Effector memory CD4-positive, alpha-beta T cell (primary cell): Measurements from ENCODE around the gene CDCA4.
"Not testable (repeated sequence)": the region's sequence is repeated elsewhere in the genome, so short reads cannot be mapped to it uniquely, and the experiment has no call there.

Experiments used
- DNase-seq, 3 donors: peaks; one replicate each; pipeline ENCODE4 v3.0.0-alpha.2; 2020
- H3K27ac ChIP-seq: 2 replicates; pipeline ENCODE4 v1.7.0; 2013; ENCODE audit warnings: mild to moderate bottlenecking, low read length, moderate library complexity; ENCODE audit not compliant: insufficient read depth, poor library complexity, severe bottlenecking
- H3K27me3 ChIP-seq: replicated peaks from 2 replicates; pipeline ENCODE4 v1.7.0; 2013; ENCODE audit warnings: mild to moderate bottlenecking, low read length; ENCODE audit not compliant: insufficient read depth, control insufficient read depth, poor library complexity, severe bottlenecking
- H3K36me3 ChIP-seq: 2 replicates; pipeline ENCODE4 v1.7.0; 2013; ENCODE audit warnings: mild to moderate bottlenecking, low read length, moderate library complexity; ENCODE audit not compliant: control insufficient read depth, insufficient read depth
- H3K4me1 ChIP-seq: 2 replicates; pipeline ENCODE4 v1.7.0; 2013; ENCODE audit warnings: low read length, mild to moderate bottlenecking; ENCODE audit not compliant: control insufficient read depth, insufficient read depth, poor library complexity, severe bottlenecking
- H3K4me3 ChIP-seq: 2 replicates; pipeline ENCODE4 v1.7.0; 2013; ENCODE audit warnings: low read length, low read depth, mild to moderate bottlenecking; ENCODE audit not compliant: insufficient read depth, poor library complexity, severe bottlenecking
- H3K9me3 ChIP-seq: 2 replicates; pipeline ENCODE4 v1.7.0; 2013; ENCODE audit warnings: mild to moderate bottlenecking, low read length, moderate library complexity; ENCODE audit not compliant: control insufficient read depth

The CDCA4 gene

GRCh38 chr14:105064721-105065143, 43.8 kb upstream of the CDCA4 start:
- H3K9me3 ChIP-seq = no peaks in the 10 kb centered on the region
- H3K36me3 ChIP-seq = no peaks in the 10 kb centered on the region
- peak in 2 of 3 donors; percentile 25 to 34 for DNase-seq
- no peaks in the 10 kb centered on the region for H3K27me3 ChIP-seq
- H3K4me1 ChIP-seq = peaks cover 80% of the 10 kb centered on the region
- peak overlapping the region; percentile 100 for H3K27ac ChIP-seq
- peak overlapping the region; percentile 89 for H3K4me3 ChIP-seq

- H3K9me3 ChIP-seq = no peaks in the 10 kb centered on the region
Observed at GRCh38 chr14:105064001-105064400, 43.1 kb upstream of the CDCA4 start.

DNA sequence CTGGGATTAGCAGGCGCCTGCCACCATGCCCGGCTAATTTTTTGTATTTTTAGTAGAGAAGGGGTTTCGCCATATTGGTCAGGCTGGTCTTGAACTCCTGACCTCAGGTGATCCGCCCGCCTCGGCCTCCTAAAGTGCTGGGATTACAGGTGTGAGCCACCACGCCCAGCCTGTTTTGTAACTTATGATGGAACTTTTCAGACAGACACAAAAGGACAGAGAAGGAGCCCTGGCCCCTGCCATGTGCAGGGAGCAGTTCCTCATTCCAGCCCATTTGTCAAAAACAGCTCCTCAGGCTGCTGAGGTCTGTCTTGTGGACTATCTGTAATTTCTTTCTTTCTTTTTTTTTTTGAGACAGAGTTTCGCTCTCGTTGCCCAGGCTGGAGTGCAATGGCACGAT, 42.6 kb upstream of the CDCA4 start:
- Histone ChIP-seq H3K27ac (peak overlapping the region; percentile 100), H3K4me1 (peaks cover 86% of the 10 kb centered on the region)
- H3K4me3 ChIP-seq, H3K36me3 ChIP-seq, H3K27me3 ChIP-seq, H3K9me3 ChIP-seq, DNase-seq: not testable (repeated sequence)

More at GRCh38 chr14:105064001-105064400, 43.1 kb upstream of the CDCA4 start:
- Histone ChIP-seq H3K4me3 (peak overlapping the region; percentile 89), H3K27me3 (no peaks in the 10 kb centered on the region), H3K36me3 (no peaks in the 10 kb centered on the region), H3K4me1 (peaks cover 84% of the 10 kb centered on the region), H3K27ac (peak overlapping the region; percentile 100)
- DNase-seq = no peak

- Histone ChIP-seq H3K4me1 (peaks cover 89% of the 10 kb centered on the region), H3K4me3 (peak overlapping the region; percentile 57)
Observed at GRCh38 chr14:105063056-105063455, 42.2 kb upstream of the CDCA4 start.

DNA sequence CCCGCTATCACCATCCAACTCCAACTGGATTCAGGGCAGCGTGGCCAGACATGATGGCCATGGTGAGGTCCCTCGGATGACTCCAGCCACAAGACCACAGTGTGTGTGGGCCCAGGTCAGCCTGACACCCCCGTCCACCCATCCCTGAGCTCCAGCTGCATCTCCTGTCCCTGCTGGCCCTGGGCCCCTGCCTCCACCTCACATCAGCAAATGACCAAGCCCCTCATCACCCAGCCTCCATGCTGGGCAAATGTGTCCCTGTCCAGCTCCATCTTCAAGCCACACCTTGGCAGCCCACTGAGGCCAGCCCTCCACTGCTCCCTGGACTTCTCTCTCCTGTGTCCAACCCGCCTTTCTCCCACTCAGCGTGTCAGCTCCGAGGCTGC, 41.2 kb upstream of the CDCA4 start:
- peak overlapping the region; percentile 57 for H3K4me3 ChIP-seq
- H3K4me1 ChIP-seq = peaks cover 80% of the 10 kb centered on the region
- peak overlapping the region; percentile 100 for H3K27ac ChIP-seq
- DNase-seq = no peak
- H3K9me3 ChIP-seq = no peaks in the 10 kb centered on the region
- H3K27me3 ChIP-seq = no peaks in the 10 kb centered on the region
- peaks cover 4% of the 10 kb centered on the region for H3K36me3 ChIP-seq

More at GRCh38 chr14:105063056-105063455, 42.2 kb upstream of the CDCA4 start:
- Histone ChIP-seq H3K27ac (peak overlapping the region; percentile 100), H3K36me3 (no peaks in the 10 kb centered on the region), H3K9me3 (no peaks in the 10 kb centered on the region), H3K27me3 (no peaks in the 10 kb centered on the region)
- no peak for DNase-seq

GRCh38 chr14:105061428-105062047, 40.7 kb upstream of the CDCA4 start:
- Histone ChIP-seq H3K27me3 (no peaks in the 10 kb centered on the region), H3K4me3 (peak overlapping the region; percentile 57), H3K4me1 (peaks cover 75% of the 10 kb centered on the region), H3K36me3 (peaks cover 9% of the 10 kb centered on the region), H3K9me3 (no peaks in the 10 kb centered on the region), H3K27ac (peak overlapping the region; percentile 100)
- DNase-seq = peak in 2 of 3 donors; percentile 41 to 53

GRCh38 chr14:105060751-105061427, 40.0 kb upstream of the CDCA4 start:
- Histone ChIP-seq H3K36me3 (peaks cover 15% of the 10 kb centered on the region), H3K9me3 (no peaks in the 10 kb centered on the region), H3K4me1 (peaks cover 69% of the 10 kb centered on the region), H3K27ac (peak overlapping the region; percentile 100), H3K4me3 (peak overlapping the region; percentile 57), H3K27me3 (no peaks in the 10 kb centered on the region)
- DNase-seq = no peak

GRCh38 chr14:105059925-105060565, 39.2 kb upstream of the CDCA4 start:
- no peak for DNase-seq
- Histone ChIP-seq H3K27me3 (no peaks in the 10 kb centered on the region), H3K27ac (peak overlapping the region; percentile 100), H3K4me1 (peaks cover 65% of the 10 kb centered on the region), H3K9me3 (no peaks in the 10 kb centered on the region), H3K36me3 (peaks cover 24% of the 10 kb centered on the region), H3K4me3 (peak overlapping the region; percentile 57)

- Histone ChIP-seq H3K4me3 (no peak overlapping the region), H3K27me3 (no peaks in the 10 kb centered on the region), H3K9me3 (no peaks in the 10 kb centered on the region), H3K36me3 (peaks cover 26% of the 10 kb centered on the region), H3K27ac (peak overlapping the region; percentile 100), H3K4me1 (peaks cover 59% of the 10 kb centered on the region)
- DNase-seq = peak in 2 of 3 donors; percentile 53 to 75
Observed at GRCh38 chr14:105059035-105059924, 38.4 kb upstream of the CDCA4 start.
